SK-N-SH treated with all-trans-retinoic acid at 6 μM for 48 hours (cell line): ENCODE data around the gene PHF13.
"Not testable (repeated sequence)": the region's sequence is repeated elsewhere in the genome, so short reads cannot be mapped to it uniquely, and the experiment has no call there.

Experiments
- ATAC-seq: fragments of 200-7000 bp; cut with Tn5 transposase; 3 replicates; pipeline ENCODE4 v1.9.1; 2020; ENCODE audit warnings: mild to moderate bottlenecking, moderate library complexity
- ARNTL ChIP-seq: fragments of 450-650 bp; formaldehyde crosslinking; IDR thresholded peaks from 2 replicates; pipeline ENCODE4 v1.5.0; 2020; ENCODE audit warnings: low read depth, mild to moderate bottlenecking, moderate library complexity, borderline replicate concordance
- BACH2 ChIP-seq: fragments of 250-450 bp; sonication (Bioruptor Pico); IDR thresholded peaks from 2 replicates; pipeline ENCODE4 v1.9.0; 2021; ENCODE audit warnings: mild to moderate bottlenecking, borderline replicate concordance
- ESRRG ChIP-seq: fragments of 250-450 bp; sonication (Bioruptor Pico); IDR thresholded peaks from 2 replicates; pipeline ENCODE4 v1.6.1; 2021; ENCODE audit warnings: mild to moderate bottlenecking
- GLIS3 ChIP-seq: fragments of 250-450 bp; sonication (Bioruptor Pico); IDR thresholded peaks from 2 replicates; pipeline ENCODE4 v1.5.0; 2020; ENCODE audit warnings: mild to moderate bottlenecking, moderate library complexity
- OSR1 ChIP-seq: fragments of 250-450 bp; sonication (Bioruptor Pico); IDR thresholded peaks from 2 replicates; pipeline ENCODE4 v1.8.0; 2022; ENCODE audit warnings: moderate library complexity, mild to moderate bottlenecking, inconsistent platforms
- POU6F1 ChIP-seq: fragments of 250-450 bp; sonication (Bioruptor Pico); IDR thresholded peaks from 2 replicates; pipeline ENCODE4 v1.8.0; 2021; ENCODE audit warnings: low read depth, mild to moderate bottlenecking, moderate library complexity, borderline replicate concordance
- PPARA ChIP-seq: fragments of 250-450 bp; sonication (Bioruptor Pico); IDR thresholded peaks from 2 replicates; pipeline ENCODE4 v1.5.0; 2020; ENCODE audit warnings: mild to moderate bottlenecking, borderline replicate concordance
- RARB ChIP-seq: fragments of 250-450 bp; sonication (Bioruptor Pico); IDR thresholded peaks from 2 replicates; pipeline ENCODE4 v1.8.0; 2021; ENCODE audit warnings: mild to moderate bottlenecking, moderate library complexity
- TCF4 ChIP-seq: fragments of 250-450 bp; sonication (Bioruptor Pico); IDR thresholded peaks from 2 replicates; pipeline ENCODE4 v1.8.0; 2021; ENCODE audit warnings: mild to moderate bottlenecking, moderate library complexity, borderline replicate concordance
- TSHZ2 ChIP-seq: fragments of 250-450 bp; sonication (Bioruptor Pico); IDR thresholded peaks from 2 replicates; pipeline ENCODE4 v1.5.0; 2020; ENCODE audit warnings: mild to moderate bottlenecking, moderate library complexity
- ZC3H10 ChIP-seq: fragments of 250-450 bp; sonication (Bioruptor Pico); IDR thresholded peaks from 2 replicates; pipeline ENCODE4 v1.5.1; 2021; ENCODE audit warnings: mild to moderate bottlenecking, moderate library complexity
- ZFP3 ChIP-seq: fragments of 250-450 bp; sonication (Bioruptor Pico); IDR thresholded peaks from 2 replicates; pipeline ENCODE4 v1.5.0; 2020; ENCODE audit warnings: mild to moderate bottlenecking, moderate library complexity
- ZNF565 ChIP-seq: fragments of 450-650 bp; formaldehyde crosslinking; conservative IDR thresholded peaks from 2 replicates; pipeline ENCODE4 v1.5.0; 2020; ENCODE audit warnings: low read depth, mild to moderate bottlenecking, moderate library complexity
- ZNF70 ChIP-seq: fragments of 450-650 bp; formaldehyde crosslinking; IDR thresholded peaks from 2 replicates; pipeline ENCODE4 v1.5.0; 2020; ENCODE audit warnings: mild to moderate bottlenecking, moderate library complexity
- ZNF8 ChIP-seq: fragments of 450-650 bp; formaldehyde crosslinking; IDR thresholded peaks from 2 replicates; pipeline ENCODE4 v1.5.0; 2020; ENCODE audit warnings: mild to moderate bottlenecking, moderate library complexity

The PHF13 gene

GRCh38 chr1:6634371-6635052 lies 21.0 kb downstream of the PHF13 start:
- peak; percentile 76 for ATAC-seq
- TF ChIP-seq ZFP3 (CRISPR knock-in tag) (no peak), TSHZ2 (CRISPR knock-in tag) (no peak), BACH2 (CRISPR knock-in tag) (no peak), ESRRG (CRISPR knock-in tag) (no peak), ZNF70 (CRISPR knock-in tag) (no peak), TCF4 (CRISPR knock-in tag) (no peak), ARNTL (CRISPR knock-in tag) (no peak), GLIS3 (no peak), RARB (CRISPR knock-in tag) (no peak)

- ATAC-seq: no peak
- TF ChIP-seq OSR1 (CRISPR knock-in tag): no peak
- TF ChIP-seq POU6F1 (CRISPR knock-in tag): no peak
- no peak for TF ChIP-seq ESRRG (CRISPR knock-in tag)
- TF ChIP-seq ZNF8 (CRISPR knock-in tag): no peak
- TF ChIP-seq ZC3H10 (CRISPR knock-in tag): no peak
- no peak for TF ChIP-seq PPARA (CRISPR knock-in tag)
- no peak for TF ChIP-seq RARB (CRISPR knock-in tag)
- no peak for TF ChIP-seq ZNF565
- TF ChIP-seq, all 23 proteins: peak for 0
Measured at GRCh38 chr1:6635161-6635909, 21.8 kb downstream of the PHF13 start.

GRCh38 chr1:6635910-6636760 lies 22.6 kb downstream of the PHF13 start:
- no peak for ATAC-seq
- TF ChIP-seq TSHZ2 (CRISPR knock-in tag) (no peak), GLIS3 (no peak), POU6F1 (CRISPR knock-in tag) (no peak), ESRRG (CRISPR knock-in tag) (no peak), TCF4 (CRISPR knock-in tag) (no peak)

GRCh38 chr1:6636778-6637177 lies 23.2 kb downstream of the PHF13 start:
- not testable (repeated sequence) for ATAC-seq
